RWPE2 (cell line): ENCODE results near the gene GRM5.
A peak's percentile ranks its signal among the peaks of the same experiment; 100 is the strongest.

Experiments
- ATAC-seq: fragments of 200-7000 bp; cut with Tn5 transposase; 3 replicates; pipeline ENCODE4 v1.9.1; 2021; ENCODE audit warnings: low read depth
- DNase-seq: peaks from one replicate; pipeline ENCODE4 v3.0.0-alpha.2; 2020; ENCODE audit warnings: low spot score
- H3K27ac ChIP-seq: fragments of 450-650 bp; 2 replicates; pipeline ENCODE4 v1.5.1; 2017; ENCODE audit warnings: mild to moderate bottlenecking; ENCODE audit not compliant: poor library complexity, severe bottlenecking
- H3K27me3 ChIP-seq: fragments of 250-450 bp; sonication (Bioruptor Pico); 2 replicates; pipeline ENCODE4 v1.5.1; 2021; ENCODE audit warnings: mild to moderate bottlenecking, moderate library complexity; ENCODE audit not compliant: insufficient read depth, poor library complexity, severe bottlenecking
- H3K36me3 ChIP-seq: fragments of 250-450 bp; sonication (Bioruptor Pico); 2 replicates; pipeline ENCODE4 v1.5.1; 2020; ENCODE audit warnings: low read depth, mild to moderate bottlenecking, moderate library complexity
- H3K4me1 ChIP-seq: fragments of 250-450 bp; sonication (Bioruptor Pico); 2 replicates; pipeline ENCODE4 v1.5.1; 2021; ENCODE audit warnings: mild to moderate bottlenecking, moderate library complexity; ENCODE audit not compliant: insufficient read depth, poor library complexity, severe bottlenecking
- H3K4me3 ChIP-seq: fragments of 250-450 bp; sonication (Bioruptor Pico); 2 replicates; pipeline ENCODE4 v1.5.1; 2021; ENCODE audit warnings: mild to moderate bottlenecking, moderate library complexity; ENCODE audit not compliant: severe bottlenecking
- H3K9me3 ChIP-seq: fragments of 250-450 bp; sonication (Bioruptor Pico); 2 replicates; pipeline ENCODE4 v1.5.1; 2021; ENCODE audit warnings: mild to moderate bottlenecking, moderate library complexity; ENCODE audit not compliant: severe bottlenecking
- TF ChIP-seq, protein P1 (sequence below): fragments of 450-650 bp; IDR thresholded peaks from one replicate; pipeline ENCODE4 v1.5.1; 2017; ENCODE audit warnings: mild to moderate bottlenecking, moderate library complexity; ENCODE audit not compliant: poor library complexity, severe bottlenecking

The GRM5 gene

GRCh38 chr11:88827018-88827676 lies 238.6 kb downstream of the GRM5 start:
- no peak for DNase-seq
- no peaks in the 10 kb centered on the region for H3K9me3 ChIP-seq
- no peak overlapping the region for H3K27ac ChIP-seq
- no peaks in the 10 kb centered on the region for H3K36me3 ChIP-seq
- TF ChIP-seq, protein P1, sequence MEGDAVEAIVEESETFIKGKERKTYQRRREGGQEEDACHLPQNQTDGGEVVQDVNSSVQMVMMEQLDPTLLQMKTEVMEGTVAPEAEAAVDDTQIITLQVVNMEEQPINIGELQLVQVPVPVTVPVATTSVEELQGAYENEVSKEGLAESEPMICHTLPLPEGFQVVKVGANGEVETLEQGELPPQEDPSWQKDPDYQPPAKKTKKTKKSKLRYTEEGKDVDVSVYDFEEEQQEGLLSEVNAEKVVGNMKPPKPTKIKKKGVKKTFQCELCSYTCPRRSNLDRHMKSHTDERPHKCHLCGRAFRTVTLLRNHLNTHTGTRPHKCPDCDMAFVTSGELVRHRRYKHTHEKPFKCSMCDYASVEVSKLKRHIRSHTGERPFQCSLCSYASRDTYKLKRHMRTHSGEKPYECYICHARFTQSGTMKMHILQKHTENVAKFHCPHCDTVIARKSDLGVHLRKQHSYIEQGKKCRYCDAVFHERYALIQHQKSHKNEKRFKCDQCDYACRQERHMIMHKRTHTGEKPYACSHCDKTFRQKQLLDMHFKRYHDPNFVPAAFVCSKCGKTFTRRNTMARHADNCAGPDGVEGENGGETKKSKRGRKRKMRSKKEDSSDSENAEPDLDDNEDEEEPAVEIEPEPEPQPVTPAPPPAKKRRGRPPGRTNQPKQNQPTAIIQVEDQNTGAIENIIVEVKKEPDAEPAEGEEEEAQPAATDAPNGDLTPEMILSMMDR = no peak
- ATAC-seq = peak; percentile 64
- no peaks in the 10 kb centered on the region for H3K27me3 ChIP-seq
- no peak overlapping the region for H3K4me3 ChIP-seq
- peaks cover 7% of the 10 kb centered on the region for H3K4me1 ChIP-seq

DNA sequence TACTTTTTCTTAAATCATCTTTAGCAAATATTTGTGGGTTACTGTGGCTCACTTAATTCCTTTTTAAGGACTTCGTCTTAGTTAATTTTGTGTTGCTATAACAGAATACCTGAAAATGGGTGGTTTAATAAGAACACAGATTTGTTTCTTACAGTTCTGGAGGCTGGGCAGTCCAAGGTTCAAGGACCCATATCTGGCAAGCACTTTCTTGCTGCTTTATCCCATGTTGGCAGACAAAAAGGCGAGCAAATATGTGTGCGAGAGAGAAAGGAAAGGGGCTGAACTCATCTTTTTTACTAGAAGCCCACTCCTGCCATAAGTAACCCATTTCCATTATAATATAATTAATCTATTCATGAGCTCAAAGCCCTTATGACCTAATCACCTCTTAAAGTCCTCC lies 246.2 kb downstream of the GRM5 start:
- no peaks in the 10 kb centered on the region for H3K36me3 ChIP-seq
- ATAC-seq (no peak), DNase-seq (no peak)
- H3K27me3 ChIP-seq = no peaks in the 10 kb centered on the region
- no peaks in the 10 kb centered on the region for H3K4me1 ChIP-seq
- no peak overlapping the region for H3K27ac ChIP-seq
- no peaks in the 10 kb centered on the region for H3K9me3 ChIP-seq
- TF ChIP-seq, protein P1 = no peak
- no peak overlapping the region for H3K4me3 ChIP-seq

- Histone ChIP-seq H3K4me1 (no peaks in the 10 kb centered on the region), H3K27me3 (no peaks in the 10 kb centered on the region), H3K9me3 (no peaks in the 10 kb centered on the region), H3K4me3 (no peak overlapping the region), H3K27ac (no peak overlapping the region), H3K36me3 (no peaks in the 10 kb centered on the region)
- TF ChIP-seq, protein P1 = no peak
- ATAC-seq (no peak), DNase-seq (no peak)
These were observed 246.8 kb downstream of the GRM5 start for GRCh38 chr11:88818978-88819377.

DNA sequence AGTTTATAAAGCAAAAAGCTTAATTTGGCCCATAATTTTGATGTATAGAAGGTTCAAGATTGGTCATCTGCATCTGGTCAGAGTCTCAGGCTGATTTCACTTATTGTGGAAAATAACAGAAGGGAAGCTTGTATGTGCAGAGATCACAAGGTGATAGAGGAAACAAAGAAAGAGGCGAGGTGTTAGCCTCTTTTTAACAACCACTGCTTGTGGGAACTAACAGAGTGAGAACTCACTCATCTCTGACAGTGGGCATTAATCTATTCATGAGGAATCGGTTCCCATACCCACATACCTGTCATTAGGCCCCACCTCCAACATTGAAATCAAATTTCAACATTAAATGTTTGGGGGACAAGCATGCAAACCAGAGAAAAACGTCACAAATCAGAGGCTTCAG lies 250.3 kb downstream of the GRM5 start:
- H3K27me3 ChIP-seq = no peaks in the 10 kb centered on the region
- no peaks in the 10 kb centered on the region for H3K36me3 ChIP-seq
- no peaks in the 10 kb centered on the region for H3K4me1 ChIP-seq
- DNase-seq (no peak), ATAC-seq (no peak)
- TF ChIP-seq, protein P1 = no peak
- no peak overlapping the region for H3K27ac ChIP-seq
- no peaks in the 10 kb centered on the region for H3K9me3 ChIP-seq
- no peak overlapping the region for H3K4me3 ChIP-seq

DNA sequence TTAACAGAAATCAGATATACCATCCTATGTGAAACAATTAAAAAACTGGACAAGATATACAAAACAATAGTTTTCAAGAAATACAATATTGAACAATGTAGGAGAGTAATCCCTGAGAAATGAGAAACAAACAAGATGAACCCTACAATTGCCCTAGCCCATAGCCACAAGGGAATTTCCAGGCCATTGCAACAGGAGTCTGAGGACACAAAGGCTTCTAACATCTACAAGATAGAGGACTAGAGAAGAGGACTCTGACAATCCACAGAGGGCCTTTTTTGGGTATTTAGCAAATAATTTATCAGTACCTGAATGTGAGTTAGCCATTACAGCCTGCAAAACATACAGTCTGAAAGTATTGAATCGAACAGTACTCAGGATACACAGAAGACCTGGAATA lies 251.7 kb downstream of the GRM5 start:
- no peak for DNase-seq
- no peaks in the 10 kb centered on the region for H3K36me3 ChIP-seq
- TF ChIP-seq, protein P1 = no peak
- no peaks in the 10 kb centered on the region for H3K9me3 ChIP-seq
- no peaks in the 10 kb centered on the region for H3K4me1 ChIP-seq
- no peaks in the 10 kb centered on the region for H3K27me3 ChIP-seq
- no peak overlapping the region for H3K4me3 ChIP-seq
- ATAC-seq = no peak
- no peak overlapping the region for H3K27ac ChIP-seq
